GM12878 (cell line): ENCODE results near the gene KCNN3. TPM values are rescaled to one million over a fixed set of nuclear protein-coding genes. Genes with fewer than 3 reads are reported as not detected.

Experiments used
- ATAC-seq: fragments of 200-7000 bp; cut with Tn5 transposase; 3 replicates; pipeline ENCODE4 v1.9.1; 2020; ENCODE audit warnings: mild to moderate bottlenecking, moderate library complexity
- BruUV-seq: library from RNA; stranded (reverse); fragments of 400-500 nt; replicated peaks from 2 replicates; lab custom pipeline; 2021; lab: Mats Ljungman, UMichigan
- CTCF ChIA-PET: fragments of 300-600 bp; sonication (Branson Sonifier 250); formaldehyde crosslinking; extraction: SDS; loops from one replicate; lab custom pipeline; 2021; ENCODE audit warnings: inconsistent platforms; lab: Yijun Ruan, JAX
- POLR2A ChIA-PET: fragments of 350-600 bp; formaldehyde crosslinking; extraction: SDS; loops from one replicate; lab custom pipeline; 2021; ENCODE audit warnings: inconsistent platforms; lab: Charles Lee
- RAD21 ChIA-PET: fragments of 300-600 bp; sonication (Branson Sonifier 250); formaldehyde crosslinking; loops from one replicate; lab custom pipeline; 2023; ENCODE audit warnings: antibody characterized with exemption; ENCODE audit not compliant: unreplicated experiment; lab: Charles Lee
- SMC1A ChIA-PET: fragments of 300-600 bp; sonication (Branson Sonifier 250); formaldehyde crosslinking; loops from one replicate; lab custom pipeline; 2023; ENCODE audit not compliant: unreplicated experiment, uncharacterized antibody; lab: Charles Lee
- DNase-seq: peaks from one replicate; pipeline ENCODE4 v3.0.0-alpha.2; 2011; ENCODE audit warnings: low read depth, low spot score
- FAIRE-seq: peaks from 3 replicates; lab custom pipeline; 2011; peaks lifted over from hg19 to GRCh38; lab: Jason Lieb, UNC
- H2AFZ ChIP-seq: 2 replicates; pipeline ENCODE4 v1.6.0; 2011; ENCODE audit warnings: low read depth, low read length, control low read depth; ENCODE audit not compliant: control insufficient read depth
- H3K27ac ChIP-seq: 2 replicates; pipeline ENCODE4 v1.5.1; 2011; ENCODE audit warnings: control low read depth; ENCODE audit not compliant: control insufficient read depth, insufficient read depth
- H3K27me3 ChIP-seq, 2 experiments: replicated peaks in 1 of 2; 2 replicates each; pipeline versions ENCODE4 v1.6.0 to v1.6.1; 2011; ENCODE audit warnings: low read length in 1 of 2; ENCODE audit not compliant: control insufficient read depth in 2 of 2, insufficient read depth in 2 of 2
- H3K36me3 ChIP-seq, 2 experiments: 2 replicates each; pipeline ENCODE4 v1.5.1; 2011; ENCODE audit warnings: low read length in 1 of 2; ENCODE audit not compliant: control insufficient read depth in 2 of 2, insufficient read depth in 2 of 2
- H3K4me1 ChIP-seq: 2 replicates; pipeline ENCODE4 v1.6.1; 2011; ENCODE audit warnings: mild to moderate bottlenecking, low read length, moderate library complexity, mixed read lengths; ENCODE audit not compliant: control insufficient read depth, insufficient read depth
- H3K4me2 ChIP-seq: 2 replicates; pipeline ENCODE4 v1.6.0; 2011; ENCODE audit warnings: control low read depth; ENCODE audit not compliant: control insufficient read depth, insufficient read depth
- H3K4me3 ChIP-seq: fragments of 200-600 bp; sonication (generic); 2 replicates; pipeline ENCODE4 v1.5.1; 2016
- H3K79me2 ChIP-seq: 2 replicates; pipeline ENCODE4 v1.6.0; 2011; ENCODE audit warnings: low read length; ENCODE audit not compliant: control insufficient read depth, insufficient read depth
- H3K9ac ChIP-seq: 2 replicates; pipeline ENCODE4 v1.8.0; 2011; ENCODE audit warnings: low read length, control low read depth, mixed read lengths; ENCODE audit not compliant: control insufficient read depth, insufficient read depth
- H3K9me3 ChIP-seq: replicated peaks from 3 replicates; pipeline ENCODE4 v1.5.1; 2011; ENCODE audit warnings: mild to moderate bottlenecking, low read length; ENCODE audit not compliant: control insufficient read depth, insufficient read depth
- H4K20me1 ChIP-seq: 2 replicates; pipeline ENCODE4 v1.6.0; 2011; ENCODE audit not compliant: control insufficient read depth, insufficient read depth
- CEBPB ChIP-seq, 2 experiments: fragments of 150-350 bp in 1 of 2; IDR thresholded peaks; 2 replicates each; pipeline ENCODE4 v1.6.1; 2012 to 2014; ENCODE audit warnings: low read depth in 2 of 2, low read length in 2 of 2, borderline replicate concordance in 1 of 2, inconsistent platforms in 1 of 2
- FOXM1 ChIP-seq: IDR thresholded peaks from 2 replicates; pipeline ENCODE4 v1.6.1; 2012; ENCODE audit warnings: low read depth, mild to moderate bottlenecking, inconsistent platforms, low read length, moderate library complexity
- IKZF2 ChIP-seq, 2 experiments: fragments of 450-650 bp; IDR thresholded peaks; 2 replicates each; pipeline ENCODE4 v1.6.1; 2017; ENCODE audit warnings: mild to moderate bottlenecking in 2 of 2, moderate library complexity in 2 of 2
- POLR2AphosphoS2 ChIP-seq: IDR thresholded peaks from 2 replicates; pipeline ENCODE4 v1.6.1; 2011; ENCODE audit warnings: low read depth, mild to moderate bottlenecking, low read length, improper control_type of control experiment, moderate library complexity
- PRDM15 ChIP-seq: fragments of 450-650 bp; formaldehyde crosslinking; IDR thresholded peaks from 2 replicates; pipeline ENCODE4 v1.4.0; 2020; ENCODE audit warnings: mild to moderate bottlenecking, moderate library complexity
- RB1 ChIP-seq: fragments of 450-650 bp; formaldehyde crosslinking; IDR thresholded peaks from 2 replicates; pipeline ENCODE4 v1.6.1; 2017; ENCODE audit warnings: mild to moderate bottlenecking, borderline replicate concordance
- WGBS: methylation state at CpG from one replicate; pipeline ENCODE4 v1.1.6; 2016; ENCODE audit warnings: low lambda C conversion rate; ENCODE audit not compliant: insufficient replicate concordance, insufficient coverage; ENCODE audit errors: missing lambda C conversion rate; 5-methylcytosine and 5-hydroxymethylcytosine counted together
- in situ Hi-C: fragments of 300-500 bp; cut with MboI; formaldehyde crosslinking; loops from 9 replicates; pipeline ENCODE4 v1.14.3; 2018; ENCODE audit warnings: mixed read lengths
- intact Hi-C: fragments of 100-400 bp; cut with micrococcal nuclease; formaldehyde crosslinking; loops from one replicate; pipeline ENCODE4 v1.14.2; 2022; ENCODE audit not compliant: unreplicated experiment
- polyA plus RNA-seq, 11 experiments: library from polyadenylated mRNA; depleted of rRNA in 4 of 11; unstranded in 6 of 11; stranded (reverse) in 5 of 11; fragments of >200 nt; fragmentation: Nextera tagmentation in 4 of 11; fragmentation: Illumina TruSeq in 1 of 11; extraction: Ambion mirVana in 4 of 11; extraction: Trizol in 1 of 11; gene quantifications; 1 replicate in 1 of 11; 2 replicates in 10 of 11; pipeline versions ENCODE4 v1.2.1 to v1.2.3, GENCODE V29; 2011 to 2016; ENCODE audit warnings: inconsistent platforms in 2 of 11, missing spikeins in 2 of 11, low read depth in 1 of 11
- total RNA-seq, 4 experiments: library from RNA; depleted of rRNA in 3 of 4; stranded (reverse); fragments of >200 nt in 3 of 4; fragmentation: Illumina TruSeq in 1 of 4; extraction: Trizol in 1 of 4; gene quantifications; 2 replicates each; pipeline versions ENCODE4 v1.2.1 to v1.2.3, GENCODE V29; 2013 to 2021

Gene KCNN3
- total and polyA plus RNA-seq, 10 of the 15 experiments (the other 5 are each of a cell fraction or from before 2014, with no cell fraction given) = 3.5 to 26.4 (median 14.9) TPM

GRCh38 chr1:154855186-154855851, 14.8 kb downstream of the KCNN3 start:
- H3K27ac ChIP-seq = no peak overlapping the region
- no peak for ATAC-seq
- H4K20me1 ChIP-seq = no peaks in the 10 kb centered on the region
- H3K27me3 ChIP-seq = no peaks in the 10 kb centered on the region
- ChIA-PET SMC1A (interaction anchor here (0.7 to 6.3 kb wide), 8 partner anchors 12 to 186 kb away, joined by 3 to 101 read pairs (median 12); partner anchors contain the start of gene KCNN3), CTCF (interaction anchor here (0.9 to 3.1 kb wide), 9 partner anchors 8 to 296 kb away, joined by 3 to 26 read pairs (median 4); no protein-coding TSS in a partner anchor), POLR2A (interaction anchor here (11.8 kb wide), 1 partner anchor 15 kb away, joined by 204 read pairs; the partner anchor contains the start of gene KCNN3), RAD21 (interaction anchor here (2.8 to 11.6 kb wide), 2 partner anchors 13 to 17 kb away, joined by 16 to 254 read pairs; partner anchors contain the start of gene KCNN3)
- no peak for DNase-seq
- WGBS = 91% methylated on average over 6 of the region's 6 CpGs
- H2AFZ ChIP-seq = no peak overlapping the region
- intact Hi-C loops = loop anchor here (5.0 kb wide), 1 partner anchor 33 kb away; no protein-coding TSS in a partner anchor
- H3K4me3 ChIP-seq = no peak overlapping the region
- BruUV-seq = no TSS peak
- no peaks in the 10 kb centered on the region for H3K9me3 ChIP-seq
- H3K36me3 ChIP-seq = no peaks in the 10 kb centered on the region; a peak in 1 of 4 replicates
- FAIRE-seq = no peak
- H3K4me1 ChIP-seq = peaks cover 38% of the 10 kb centered on the region
- no peak overlapping the region for H3K9ac ChIP-seq
- no peak for TF ChIP-seq PRDM15
- TF ChIP-seq RB1 = no peak
- no peak for TF ChIP-seq IKZF2 (IDR thresholded peaks at IDR 0.05)
- TF ChIP-seq CEBPB (IDR thresholded peaks at IDR 0.05; ENCODE audit: borderline replicate concordance in 1 of 2, low read depth in 2 of 2, low read length in 2 of 2) = no peak
- TF ChIP-seq POLR2AphosphoS2 = no peak
- no peak for TF ChIP-seq FOXM1
- H3K4me2 ChIP-seq = peak overlapping the region; percentile 98
- H3K79me2 ChIP-seq = peaks cover 64% of the 10 kb centered on the region
- in situ Hi-C loops = no loop called here
